ENCODE results near the gene ZNF716. TPM values are rescaled to one million over a fixed set of nuclear protein-coding genes. Genes with fewer than 3 reads are reported as not detected.

The ZNF716 gene
- total and polyA plus RNA-seq, 2 of the 13 experiments (the other 11 are each of a cell fraction or from before 2014, with no cell fraction given): not detected

- no peak overlapping the region for H3K4me3 ChIP-seq (replicated peaks in 1 of 3; ENCODE audit: insufficient read depth in 1 of 3, low read depth in 2 of 3, low read length in 3 of 3)
- DNase-seq (ENCODE audit: low spot score) (no peak), ATAC-seq (no peak), FAIRE-seq (no peak)
- no peak overlapping the region for H3K27ac ChIP-seq (ENCODE audit: extremely low read length, insufficient read depth, low read length)
- in situ Hi-C loops (cut with HindIII; ENCODE audit: extremely low pct_ligation_motif_present, low pct_unique_long_range_greater_than_20kb) (no loop called here), intact Hi-C loops (cut with micrococcal nuclease; ENCODE audit: unreplicated experiment) (no loop called here)
- ChIA-PET POLR2A (no interaction called here), CTCF (ENCODE audit: low intra/inter-chr PET ratio, low total read pairs) (no interaction called here)
- H3K27me3 ChIP-seq (ENCODE audit: control insufficient read depth in 1 of 2, insufficient read depth in 2 of 2, low read length in 2 of 2): no peaks in the 10 kb centered on the region
- no peaks in the 10 kb centered on the region for H3K36me3 ChIP-seq (replicated peaks in 1 of 2; ENCODE audit: control insufficient read depth in 1 of 2, insufficient read depth in 2 of 2, low read length in 2 of 2)
- H3K9me3 ChIP-seq (ENCODE audit: low read length): peaks cover 92% of the 10 kb centered on the region
- H4K20me1 ChIP-seq (ENCODE audit: insufficient read depth, low read length): no peaks in the 10 kb centered on the region
- no CpG with 5 or more reads among the region's 3 CpGs for WGBS (ENCODE audit: low lambda C conversion rate)
- no peak overlapping the region for H3K4me2 ChIP-seq (ENCODE audit: low read depth, low read length)
- no peak overlapping the region for H3K9ac ChIP-seq (ENCODE audit: insufficient read depth, low read depth, low read length)
- no peaks in the 10 kb centered on the region for H3K4me1 ChIP-seq (ENCODE audit: insufficient read depth, low read length)
- TF ChIP-seq HNRNPUL1 (IDR thresholded peaks at IDR 0.05; ENCODE audit: low read depth, low read length): no peak
- no peak for TF ChIP-seq ZNF280B (CRISPR knock-in tag; IDR thresholded peaks at IDR 0.05; ENCODE audit: borderline replicate concordance)
- TF ChIP-seq PPARG (CRISPR knock-in tag; conservative IDR thresholded peaks at IDR 0.05): no peak
- TF ChIP-seq, protein P1, sequence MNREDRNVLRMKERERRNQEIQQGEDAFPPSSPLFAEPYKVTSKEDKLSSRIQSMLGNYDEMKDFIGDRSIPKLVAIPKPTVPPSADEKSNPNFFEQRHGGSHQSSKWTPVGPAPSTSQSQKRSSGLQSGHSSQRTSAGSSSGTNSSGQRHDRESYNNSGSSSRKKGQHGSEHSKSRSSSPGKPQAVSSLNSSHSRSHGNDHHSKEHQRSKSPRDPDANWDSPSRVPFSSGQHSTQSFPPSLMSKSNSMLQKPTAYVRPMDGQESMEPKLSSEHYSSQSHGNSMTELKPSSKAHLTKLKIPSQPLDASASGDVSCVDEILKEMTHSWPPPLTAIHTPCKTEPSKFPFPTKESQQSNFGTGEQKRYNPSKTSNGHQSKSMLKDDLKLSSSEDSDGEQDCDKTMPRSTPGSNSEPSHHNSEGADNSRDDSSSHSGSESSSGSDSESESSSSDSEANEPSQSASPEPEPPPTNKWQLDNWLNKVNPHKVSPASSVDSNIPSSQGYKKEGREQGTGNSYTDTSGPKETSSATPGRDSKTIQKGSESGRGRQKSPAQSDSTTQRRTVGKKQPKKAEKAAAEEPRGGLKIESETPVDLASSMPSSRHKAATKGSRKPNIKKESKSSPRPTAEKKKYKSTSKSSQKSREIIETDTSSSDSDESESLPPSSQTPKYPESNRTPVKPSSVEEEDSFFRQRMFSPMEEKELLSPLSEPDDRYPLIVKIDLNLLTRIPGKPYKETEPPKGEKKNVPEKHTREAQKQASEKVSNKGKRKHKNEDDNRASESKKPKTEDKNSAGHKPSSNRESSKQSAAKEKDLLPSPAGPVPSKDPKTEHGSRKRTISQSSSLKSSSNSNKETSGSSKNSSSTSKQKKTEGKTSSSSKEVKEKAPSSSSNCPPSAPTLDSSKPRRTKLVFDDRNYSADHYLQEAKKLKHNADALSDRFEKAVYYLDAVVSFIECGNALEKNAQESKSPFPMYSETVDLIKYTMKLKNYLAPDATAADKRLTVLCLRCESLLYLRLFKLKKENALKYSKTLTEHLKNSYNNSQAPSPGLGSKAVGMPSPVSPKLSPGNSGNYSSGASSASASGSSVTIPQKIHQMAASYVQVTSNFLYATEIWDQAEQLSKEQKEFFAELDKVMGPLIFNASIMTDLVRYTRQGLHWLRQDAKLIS (CRISPR knock-in tag; IDR thresholded peaks at IDR 0.05): no peak
- no peak for TF ChIP-seq PRMT3 (CRISPR knock-in tag; IDR thresholded peaks at IDR 0.05; ENCODE audit: borderline replicate concordance, low read depth)
- no TSS peak for BruUV-seq (replicated peaks)
- H2AFZ ChIP-seq (ENCODE audit: low read length): no peak overlapping the region
- H3K79me2 ChIP-seq (ENCODE audit: insufficient read depth, low read length): no peaks in the 10 kb centered on the region
These were observed 37.4 kb upstream of the ZNF716 start for GRCh38 chr7:57412618-57413017.
